Neural crest cell (in vitro differentiated cells): ENCODE data around the gene PDGFA. TPM values are rescaled to one million over a fixed set of nuclear protein-coding genes. Genes with fewer than 3 reads are reported as not detected.
A peak's percentile ranks its signal among the peaks of the same experiment; 100 is the strongest.

ENCODE experiments used
- DNase-seq: peaks from one replicate; pipeline ENCODE4 v3.0.0; 2021; ENCODE audit warnings: low read depth, mixed read lengths, low spot score
- H3K27ac Mint-ChIP-seq: one replicate; pipeline ENCODE4 v1.8.0; 2021; ENCODE audit warnings: mild to moderate bottlenecking, mixed read lengths; ENCODE audit not compliant: unreplicated experiment
- H3K27me3 Mint-ChIP-seq: 2 replicates; pipeline ENCODE4 v1.8.0; 2021; ENCODE audit warnings: low read depth, mild to moderate bottlenecking, mixed read lengths
- H3K36me3 Mint-ChIP-seq: 2 replicates; pipeline ENCODE4 v1.8.0; 2021; ENCODE audit warnings: low read depth, mild to moderate bottlenecking, mixed read lengths
- H3K4me1 Mint-ChIP-seq: 2 replicates; pipeline ENCODE4 v1.8.0; 2021; ENCODE audit warnings: mixed read lengths
- H3K4me3 Mint-ChIP-seq: one replicate; pipeline ENCODE4 v1.8.0; 2021; ENCODE audit warnings: mild to moderate bottlenecking, mixed read lengths
- H3K9me3 Mint-ChIP-seq: 2 replicates; pipeline ENCODE4 v1.8.0; 2021; ENCODE audit warnings: mixed read lengths
- CTCF ChIP-seq: fragments of 200-600 bp; sonication (generic); conservative IDR thresholded peaks from 2 replicates; pipeline ENCODE4 v1.5.0; 2021; ENCODE audit warnings: antibody characterized with exemption, mild to moderate bottlenecking
- total RNA-seq: library from RNA; stranded (reverse); gene quantifications from 2 replicates; pipeline ENCODE4 v1.2.1, GENCODE V29; 2021

Gene PDGFA
- total RNA-seq, 1 donor from 2014 or later = 0.82 TPM

- no peaks in the 10 kb centered on the region for H3K36me3 Mint-ChIP-seq
- peaks cover 12% of the 10 kb centered on the region for H3K9me3 Mint-ChIP-seq
- H3K27me3 Mint-ChIP-seq = peaks cover 8% of the 10 kb centered on the region
- DNase-seq = no peak
- no peak overlapping the region for H3K4me3 Mint-ChIP-seq
- no peak overlapping the region for H3K27ac Mint-ChIP-seq
- H3K4me1 Mint-ChIP-seq = peaks cover 19% of the 10 kb centered on the region
- TF ChIP-seq CTCF = no peak
Measured at GRCh38 chr7:479948-480499, 39.6 kb downstream of the PDGFA start.

GRCh38 chr7:479115-479947 is 40.3 kb downstream of the PDGFA start:
- Mint-ChIP-seq H3K4me1 (peaks cover 19% of the 10 kb centered on the region), H3K4me3 (no peak overlapping the region)

GRCh38 chr7:477626-478220 is 41.9 kb downstream of the PDGFA start:
- no peak for DNase-seq

More at GRCh38 chr7:479115-479947, 40.3 kb downstream of the PDGFA start:
- H3K27ac Mint-ChIP-seq = peak overlapping the region; percentile 12
- no peak for DNase-seq
- TF ChIP-seq CTCF = no peak
- peaks cover 8% of the 10 kb centered on the region for H3K27me3 Mint-ChIP-seq
- no peaks in the 10 kb centered on the region for H3K36me3 Mint-ChIP-seq
- peaks cover 12% of the 10 kb centered on the region for H3K9me3 Mint-ChIP-seq

GRCh38 chr7:476736-477360 is 42.8 kb downstream of the PDGFA start:
- no peak overlapping the region for H3K27ac Mint-ChIP-seq
- peaks cover 4% of the 10 kb centered on the region for H3K27me3 Mint-ChIP-seq
- H3K4me3 Mint-ChIP-seq = no peak overlapping the region
- peaks cover under 1% of the 10 kb centered on the region for H3K4me1 Mint-ChIP-seq
- H3K9me3 Mint-ChIP-seq = peaks cover 3% of the 10 kb centered on the region
- no peak for TF ChIP-seq CTCF
- H3K36me3 Mint-ChIP-seq = no peaks in the 10 kb centered on the region
- DNase-seq = no peak

More at GRCh38 chr7:477626-478220, 41.9 kb downstream of the PDGFA start:
- H3K27me3 Mint-ChIP-seq = peaks cover 8% of the 10 kb centered on the region
- no peak overlapping the region for H3K4me3 Mint-ChIP-seq
- peaks cover 9% of the 10 kb centered on the region for H3K4me1 Mint-ChIP-seq
- H3K27ac Mint-ChIP-seq = peak overlapping the region; percentile 35
- peaks cover 12% of the 10 kb centered on the region for H3K9me3 Mint-ChIP-seq
- H3K36me3 Mint-ChIP-seq = no peaks in the 10 kb centered on the region
- no peak for TF ChIP-seq CTCF

GRCh38 chr7:475951-476441 is 43.6 kb downstream of the PDGFA start:
- Mint-ChIP-seq H3K4me1 (no peaks in the 10 kb centered on the region), H3K27ac (no peak overlapping the region), H3K36me3 (no peaks in the 10 kb centered on the region), H3K9me3 (peaks cover 2% of the 10 kb centered on the region), H3K27me3 (peaks cover 4% of the 10 kb centered on the region), H3K4me3 (no peak overlapping the region)
- TF ChIP-seq CTCF = no peak
- DNase-seq = no peak
